NCI-H526 treated with DMSO at 0.1 percent for 48 hours (cell line): ENCODE results near the gene CSPG4.
"Not testable (repeated sequence)": the region's sequence is repeated elsewhere in the genome, so short reads cannot be mapped to it uniquely, and the experiment has no call there.

Experiments
- DNase-seq: peaks from one replicate; lab custom pipeline; 2025; lab: John Stamatoyannopoulos, UW

The CSPG4 gene, protein sequence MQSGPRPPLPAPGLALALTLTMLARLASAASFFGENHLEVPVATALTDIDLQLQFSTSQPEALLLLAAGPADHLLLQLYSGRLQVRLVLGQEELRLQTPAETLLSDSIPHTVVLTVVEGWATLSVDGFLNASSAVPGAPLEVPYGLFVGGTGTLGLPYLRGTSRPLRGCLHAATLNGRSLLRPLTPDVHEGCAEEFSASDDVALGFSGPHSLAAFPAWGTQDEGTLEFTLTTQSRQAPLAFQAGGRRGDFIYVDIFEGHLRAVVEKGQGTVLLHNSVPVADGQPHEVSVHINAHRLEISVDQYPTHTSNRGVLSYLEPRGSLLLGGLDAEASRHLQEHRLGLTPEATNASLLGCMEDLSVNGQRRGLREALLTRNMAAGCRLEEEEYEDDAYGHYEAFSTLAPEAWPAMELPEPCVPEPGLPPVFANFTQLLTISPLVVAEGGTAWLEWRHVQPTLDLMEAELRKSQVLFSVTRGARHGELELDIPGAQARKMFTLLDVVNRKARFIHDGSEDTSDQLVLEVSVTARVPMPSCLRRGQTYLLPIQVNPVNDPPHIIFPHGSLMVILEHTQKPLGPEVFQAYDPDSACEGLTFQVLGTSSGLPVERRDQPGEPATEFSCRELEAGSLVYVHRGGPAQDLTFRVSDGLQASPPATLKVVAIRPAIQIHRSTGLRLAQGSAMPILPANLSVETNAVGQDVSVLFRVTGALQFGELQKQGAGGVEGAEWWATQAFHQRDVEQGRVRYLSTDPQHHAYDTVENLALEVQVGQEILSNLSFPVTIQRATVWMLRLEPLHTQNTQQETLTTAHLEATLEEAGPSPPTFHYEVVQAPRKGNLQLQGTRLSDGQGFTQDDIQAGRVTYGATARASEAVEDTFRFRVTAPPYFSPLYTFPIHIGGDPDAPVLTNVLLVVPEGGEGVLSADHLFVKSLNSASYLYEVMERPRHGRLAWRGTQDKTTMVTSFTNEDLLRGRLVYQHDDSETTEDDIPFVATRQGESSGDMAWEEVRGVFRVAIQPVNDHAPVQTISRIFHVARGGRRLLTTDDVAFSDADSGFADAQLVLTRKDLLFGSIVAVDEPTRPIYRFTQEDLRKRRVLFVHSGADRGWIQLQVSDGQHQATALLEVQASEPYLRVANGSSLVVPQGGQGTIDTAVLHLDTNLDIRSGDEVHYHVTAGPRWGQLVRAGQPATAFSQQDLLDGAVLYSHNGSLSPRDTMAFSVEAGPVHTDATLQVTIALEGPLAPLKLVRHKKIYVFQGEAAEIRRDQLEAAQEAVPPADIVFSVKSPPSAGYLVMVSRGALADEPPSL (N-terminal part only)

DNA sequence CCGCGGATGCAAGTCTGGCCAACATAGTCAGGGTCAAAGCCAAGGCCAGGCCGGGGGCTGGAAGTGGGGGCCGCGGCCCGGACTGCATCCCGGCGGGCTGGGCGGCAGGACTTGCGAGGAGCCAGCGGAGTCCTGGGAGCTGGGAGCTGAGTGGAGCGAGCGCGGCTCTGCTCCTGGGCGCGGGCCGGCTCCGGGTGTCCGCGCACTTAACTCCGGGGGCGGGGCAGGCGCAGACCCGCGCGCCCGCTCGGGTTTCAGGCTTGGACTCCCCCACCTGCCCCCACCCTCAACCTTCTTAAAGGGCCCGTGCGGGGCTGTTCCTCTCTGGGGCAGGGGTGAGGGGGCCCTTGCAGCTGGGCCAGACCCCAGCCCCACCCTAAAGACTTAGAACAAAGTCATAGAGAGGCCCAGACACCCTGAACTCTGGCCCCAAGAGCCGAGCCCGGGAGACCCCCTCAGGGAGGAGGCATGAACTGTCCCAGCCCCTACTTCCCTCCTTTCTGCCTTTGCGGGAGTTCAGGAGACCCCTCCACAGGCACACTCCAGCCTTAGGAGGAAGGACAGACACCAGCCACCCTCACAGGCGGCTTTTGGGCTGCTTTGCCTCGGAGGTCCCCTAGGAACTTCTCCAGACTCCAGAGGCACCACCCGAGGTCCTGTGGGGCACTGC is at the start of gene CSPG4:
Gene CSPG4 (minus strand): TSS at position 181 of the 670 bp plus-strand sequence. CDS start 93 bp downstream, at position 88.
- DNase-seq = no peak

DNA sequence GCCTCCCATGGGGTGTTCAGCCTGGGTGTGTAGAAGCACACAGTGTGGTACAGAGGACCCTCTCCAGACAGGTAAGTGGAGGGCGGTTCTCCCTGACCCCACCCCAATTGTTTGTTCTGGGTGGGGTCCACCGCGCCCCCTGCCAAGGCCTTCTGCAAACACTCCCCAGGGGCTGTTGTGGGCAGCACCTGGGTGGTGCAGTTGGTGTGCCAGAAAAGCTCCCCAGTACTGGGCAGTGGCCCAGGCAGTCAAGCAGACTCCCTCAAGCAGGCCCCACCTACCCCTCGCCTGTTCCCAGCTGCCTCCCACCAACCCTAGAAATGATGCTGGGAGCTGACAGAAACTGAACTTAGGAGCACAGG is 49.7 kb upstream of the CSPG4 start:
- not testable (repeated sequence) for DNase-seq

DNA sequence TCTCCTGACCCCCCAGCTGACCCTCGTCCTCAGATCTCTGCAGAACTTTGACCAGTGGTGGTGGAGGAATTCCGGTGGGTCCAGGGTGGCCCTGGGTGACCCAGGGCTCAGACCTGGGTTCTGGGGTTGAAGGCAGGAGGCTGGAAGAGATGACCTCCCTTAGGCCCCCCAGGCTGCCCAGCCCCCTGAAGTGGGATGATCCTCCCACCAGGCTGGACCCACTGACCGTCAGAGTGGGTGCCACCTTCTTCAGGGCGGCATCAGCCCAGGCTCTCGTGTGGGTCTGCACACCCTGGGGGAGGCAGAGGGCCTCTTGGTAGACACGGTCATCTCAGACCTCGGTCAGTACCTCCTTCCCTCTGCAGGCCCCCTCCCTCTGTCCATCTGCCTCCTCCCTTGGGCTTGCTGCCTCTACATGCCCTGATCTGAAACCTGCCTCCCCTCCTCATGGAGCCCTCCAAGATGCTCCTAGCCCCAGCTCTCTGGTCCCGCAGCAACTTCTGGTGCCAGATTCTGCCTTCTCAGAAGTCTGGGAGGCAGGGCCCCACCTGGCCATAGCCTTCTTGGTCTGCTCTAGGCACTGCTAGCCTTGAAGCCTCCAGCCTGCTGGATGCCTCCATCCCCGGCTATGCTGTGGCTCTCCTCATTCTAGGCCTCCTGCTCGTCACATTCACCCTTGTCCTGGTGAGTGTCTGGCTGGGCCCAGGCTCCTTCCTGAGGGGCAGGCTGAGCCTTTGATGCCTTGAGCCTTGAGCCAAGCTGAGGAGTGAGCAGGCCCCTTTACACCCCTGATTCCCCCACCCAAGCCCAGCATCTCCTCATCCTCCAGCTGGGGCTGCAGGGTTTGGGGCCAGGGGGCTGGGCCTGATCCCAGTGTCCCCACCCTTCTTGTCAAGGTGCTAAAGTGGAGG is 49.1 kb upstream of the CSPG4 start:
- DNase-seq = no peak

DNA sequence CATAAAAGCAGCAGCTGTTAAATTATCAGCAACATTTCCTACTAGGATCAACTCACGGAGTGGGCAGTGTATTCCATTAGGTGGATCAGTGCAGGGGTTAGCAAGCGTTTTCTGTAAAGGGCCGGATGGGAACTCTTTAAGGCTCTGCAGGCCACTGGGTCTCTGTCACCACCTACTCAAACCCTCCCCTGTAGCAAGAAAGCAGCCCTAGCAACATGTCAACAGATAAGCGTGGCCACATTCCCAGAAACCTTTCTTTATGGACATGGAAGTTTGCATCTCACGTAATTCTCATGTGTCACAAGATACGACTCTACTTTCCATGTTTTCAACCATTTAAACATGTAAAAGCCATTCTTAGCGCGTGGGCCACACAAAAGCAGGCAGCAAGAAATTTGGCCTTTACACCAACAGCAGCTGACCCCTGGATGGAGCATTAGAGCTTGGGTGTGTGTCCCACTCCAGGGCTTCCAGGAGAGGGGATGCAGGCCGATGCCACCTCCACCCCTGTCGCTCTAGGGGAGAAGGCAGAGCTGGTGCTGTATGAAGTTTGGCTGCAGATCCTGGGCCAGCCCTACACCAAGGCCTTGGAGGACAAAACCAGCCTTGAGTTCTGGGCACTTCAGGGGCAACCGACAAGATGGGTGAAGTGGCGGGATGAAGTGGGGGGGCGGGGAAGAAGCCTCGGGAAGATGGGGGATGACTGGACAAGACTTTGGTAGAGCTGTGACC is 48.2 kb upstream of the CSPG4 start:
- DNase-seq = no peak

DNA sequence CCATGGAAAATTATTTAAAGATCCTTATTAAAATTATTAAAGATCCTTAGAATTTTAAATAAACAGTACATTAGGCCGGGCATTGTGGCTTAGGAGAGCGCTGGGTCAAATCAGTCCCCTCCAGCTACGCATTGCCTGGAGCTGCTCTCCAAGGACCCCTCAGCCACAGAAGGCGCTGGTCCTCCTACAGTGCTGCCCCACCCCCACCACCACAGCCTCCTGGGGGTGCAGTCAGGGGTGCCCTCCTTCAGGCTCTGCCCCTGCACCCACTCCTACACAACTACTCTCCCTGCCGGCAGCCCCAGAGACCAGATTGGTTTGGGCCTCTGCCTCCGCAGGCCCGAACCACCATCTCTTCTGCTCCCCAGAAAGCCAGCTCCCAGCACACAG is 47.5 kb upstream of the CSPG4 start:
- DNase-seq = not testable (repeated sequence)

DNA sequence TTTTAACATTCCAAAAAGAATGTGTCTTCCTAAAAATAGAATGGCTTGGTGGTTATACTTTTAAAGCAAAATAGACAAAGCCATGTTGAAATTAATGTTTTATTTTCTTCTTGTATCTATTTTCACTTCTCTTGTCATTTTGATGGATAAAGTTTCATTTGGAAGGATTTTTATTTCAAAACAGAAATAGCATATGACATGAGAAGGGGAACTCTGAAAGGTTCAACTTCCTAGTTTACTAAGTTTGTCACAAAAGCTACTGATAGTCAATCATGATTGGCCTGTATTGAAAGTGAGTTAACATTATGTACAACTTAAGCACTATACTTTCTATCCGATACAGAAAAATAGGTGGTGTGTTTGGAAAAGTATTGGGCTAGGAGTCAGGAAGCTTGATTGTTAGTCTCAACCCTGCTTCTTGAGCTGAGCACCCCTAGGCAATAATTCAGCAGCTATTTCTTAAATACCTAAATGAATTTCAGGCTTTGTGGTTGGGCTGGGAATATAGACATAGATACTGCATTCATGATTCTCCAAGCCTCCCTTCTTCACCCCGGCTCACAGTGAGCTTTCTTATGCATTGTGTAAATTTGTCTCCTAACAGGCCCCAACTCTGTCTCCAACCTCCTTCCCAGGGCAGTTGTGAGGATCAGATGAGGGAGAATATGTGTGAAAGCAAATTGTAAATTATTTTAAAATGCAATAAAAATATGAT is 46.9 kb upstream of the CSPG4 start:
- DNase-seq = no peak

DNA sequence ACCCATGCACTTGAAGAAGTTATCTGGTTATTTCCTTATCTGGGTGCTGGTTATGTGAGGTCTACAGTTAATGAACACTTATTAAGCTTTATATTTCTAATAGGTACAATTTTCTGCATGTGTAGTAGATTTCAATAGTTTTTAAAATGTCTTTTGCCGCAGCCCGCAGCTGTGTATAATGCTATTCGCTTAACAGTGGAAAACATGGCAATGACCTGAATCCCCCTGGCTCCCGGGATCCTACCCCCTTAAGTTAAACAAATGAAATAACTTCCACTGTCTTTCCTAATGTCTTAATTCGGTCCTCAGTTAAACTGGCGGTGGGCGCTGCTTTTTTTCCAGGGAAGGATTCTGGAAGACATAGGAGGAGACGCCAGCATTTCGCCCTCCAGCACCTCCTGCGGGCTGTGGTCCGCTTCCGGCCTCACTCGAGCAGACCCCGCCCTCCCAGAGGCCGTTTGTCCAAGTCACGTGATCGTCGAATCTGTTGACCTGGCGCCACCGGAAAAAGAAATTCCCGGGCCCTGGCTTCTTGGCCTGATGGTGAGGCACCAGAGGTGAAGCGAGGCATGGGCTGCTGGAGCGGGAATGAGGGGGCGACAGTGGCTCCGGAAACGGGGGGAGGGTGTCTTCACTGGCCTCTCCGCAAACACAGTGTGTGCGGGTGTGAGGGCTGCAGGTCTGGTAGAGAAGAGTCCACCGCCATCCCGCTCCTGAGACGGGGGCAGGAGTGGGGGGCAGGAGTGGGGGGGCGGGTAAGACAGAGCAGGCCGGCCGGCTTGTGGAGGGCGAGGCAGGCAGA is 45.6 kb upstream of the CSPG4 start:
- DNase-seq = no peak

DNA sequence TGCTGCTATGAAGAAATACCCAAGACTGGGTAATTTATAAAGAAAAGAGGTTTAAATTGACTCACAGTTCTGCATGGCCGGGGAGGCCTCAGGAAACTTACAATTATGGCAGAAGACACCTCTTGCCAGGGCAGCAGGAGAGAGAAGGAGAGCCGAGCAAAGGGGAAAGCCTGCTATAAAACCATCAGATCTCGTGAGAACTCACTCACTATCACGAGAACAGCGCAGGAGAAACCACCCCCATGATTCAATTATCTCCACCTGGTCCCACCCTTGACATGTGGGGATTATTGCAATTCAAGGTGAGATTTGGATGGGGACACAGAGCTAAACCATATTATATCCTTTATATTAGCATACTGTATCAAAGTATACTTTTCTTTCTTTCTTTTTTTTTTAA is 42.2 kb upstream of the CSPG4 start:
- DNase-seq = not testable (repeated sequence)

DNA sequence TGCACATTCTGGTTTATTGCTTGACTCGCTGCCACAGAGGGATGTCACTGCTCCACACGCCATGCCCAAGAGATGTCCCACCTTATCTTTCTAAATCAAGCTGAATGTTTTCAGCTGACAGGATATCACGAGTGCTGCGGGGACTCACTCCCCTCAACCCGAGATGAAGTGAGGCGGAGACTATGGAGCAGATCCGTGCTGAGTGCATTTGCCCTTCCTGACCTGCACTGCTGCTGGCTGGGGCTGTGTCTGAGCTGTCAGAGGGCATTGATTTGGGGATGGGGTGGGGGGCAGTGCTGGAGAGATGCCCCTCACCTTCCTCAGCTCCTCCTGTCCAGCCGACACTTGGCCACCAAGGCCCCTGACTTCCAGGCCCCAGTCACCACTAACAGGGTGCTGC is 40.5 kb upstream of the CSPG4 start:
- no peak for DNase-seq

DNA sequence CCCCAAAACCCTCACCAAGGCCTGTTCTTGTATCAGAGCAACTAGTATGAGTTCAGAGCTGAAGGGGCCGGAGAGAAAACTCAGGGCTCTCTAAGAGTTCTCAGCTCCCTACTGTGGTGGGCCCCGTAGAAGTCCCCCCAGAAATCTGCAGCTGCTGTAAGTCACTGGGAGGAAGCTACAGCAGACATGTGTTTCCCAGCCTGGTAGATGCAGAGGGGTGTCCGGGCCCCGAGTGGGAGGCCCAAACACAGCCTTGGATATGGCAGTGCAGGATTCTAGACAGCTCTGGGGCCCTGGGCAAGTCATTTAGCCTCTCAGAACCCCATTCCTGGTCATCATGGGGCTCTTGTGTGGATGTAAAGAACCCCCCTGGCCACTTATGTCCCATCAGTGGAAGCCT is 39.2 kb upstream of the CSPG4 start:
- DNase-seq = no peak

DNA sequence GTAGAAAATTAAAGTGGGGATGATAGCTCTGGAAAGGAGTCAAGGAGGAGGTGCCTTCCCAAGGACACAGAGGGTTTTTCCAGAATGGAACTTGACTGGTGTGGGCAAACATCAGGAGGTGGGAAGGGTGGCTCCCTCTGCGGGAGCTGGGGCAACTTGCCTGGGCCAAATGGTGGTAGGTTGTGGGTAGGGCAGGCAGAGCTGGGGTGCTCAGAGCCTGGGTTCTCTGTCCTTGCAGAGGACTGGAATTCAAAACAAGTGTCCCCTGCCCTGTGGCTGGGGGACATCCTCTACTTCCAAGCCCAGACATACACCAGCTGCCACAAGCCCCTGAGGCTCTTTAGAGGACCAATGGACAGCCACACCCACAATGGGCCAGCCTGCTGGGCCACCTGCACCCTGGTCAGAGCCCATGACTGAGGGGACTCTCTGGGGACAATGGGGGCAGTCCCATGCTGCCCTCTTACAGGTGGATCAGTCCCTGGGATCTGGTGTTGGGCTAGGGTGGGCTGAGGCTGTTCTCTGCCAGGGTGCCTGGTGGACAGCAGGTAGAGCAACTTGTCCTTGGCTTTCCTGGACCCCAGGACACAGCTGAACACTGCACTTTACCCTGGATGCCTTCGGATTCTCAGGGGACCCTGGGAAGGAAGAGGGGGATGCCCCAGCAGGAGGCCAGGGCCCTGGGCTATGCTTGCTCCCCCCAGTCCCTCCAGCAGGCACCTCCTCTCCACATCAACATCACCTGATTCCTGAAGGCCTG is 38.6 kb upstream of the CSPG4 start:
- DNase-seq = no peak

DNA sequence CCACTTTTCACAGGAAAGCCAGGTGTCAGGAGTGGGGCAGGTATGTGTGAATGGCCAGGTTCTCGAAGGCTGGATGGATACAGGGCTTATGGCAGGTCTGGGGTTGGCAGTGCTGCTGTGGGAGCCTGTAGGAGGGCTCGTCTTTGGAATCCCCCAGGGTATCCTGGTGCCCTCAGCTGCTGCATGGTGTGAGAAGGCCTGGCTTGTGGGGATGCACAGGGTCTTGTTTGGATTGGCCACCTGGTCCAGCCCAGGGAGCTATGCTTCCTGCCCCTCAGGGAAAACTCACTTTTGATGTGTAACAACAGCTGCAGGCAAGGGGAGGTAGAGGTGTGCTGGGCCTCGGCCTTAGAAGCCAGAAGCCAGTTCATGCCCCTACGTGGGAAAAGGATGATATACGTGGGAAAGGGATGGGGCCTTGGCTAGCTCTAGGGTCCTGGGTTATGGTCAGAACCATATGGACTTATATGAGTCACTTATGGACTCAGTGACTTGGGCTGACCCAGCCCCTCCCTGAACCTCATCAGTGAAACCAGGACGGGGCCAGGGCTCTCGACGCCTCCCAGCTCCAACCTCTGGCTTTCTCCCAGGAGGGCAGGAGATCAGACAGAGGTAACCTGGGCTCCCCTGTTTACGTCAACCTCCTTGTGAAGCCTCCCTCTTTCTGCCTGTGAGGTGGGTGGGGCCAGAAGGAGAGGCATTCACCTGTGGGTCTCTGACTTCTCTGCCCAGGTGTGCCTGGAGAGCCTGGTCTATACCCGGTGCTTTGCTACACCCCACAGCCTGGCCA is 37.8 kb upstream of the CSPG4 start:
- no peak for DNase-seq

DNA sequence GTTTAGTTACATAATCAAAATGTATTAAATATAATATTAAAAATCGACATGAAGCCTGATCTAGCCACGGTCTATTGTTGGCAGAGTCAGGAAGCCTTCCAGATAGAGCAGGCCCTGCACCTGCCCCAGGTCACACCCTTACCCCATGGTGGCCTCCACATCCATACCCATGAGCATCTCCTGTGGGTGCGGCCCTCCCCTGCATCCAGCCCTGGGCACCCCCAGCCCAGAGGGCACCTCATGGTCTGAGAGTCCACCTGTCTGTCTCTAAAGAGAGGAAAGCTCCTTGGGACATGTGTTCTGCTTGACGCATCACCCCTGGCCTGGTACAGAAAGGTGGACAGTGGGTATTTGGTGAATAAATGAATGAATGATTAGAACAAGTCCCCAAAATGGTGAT is 37.2 kb upstream of the CSPG4 start:
- DNase-seq = no peak

DNA sequence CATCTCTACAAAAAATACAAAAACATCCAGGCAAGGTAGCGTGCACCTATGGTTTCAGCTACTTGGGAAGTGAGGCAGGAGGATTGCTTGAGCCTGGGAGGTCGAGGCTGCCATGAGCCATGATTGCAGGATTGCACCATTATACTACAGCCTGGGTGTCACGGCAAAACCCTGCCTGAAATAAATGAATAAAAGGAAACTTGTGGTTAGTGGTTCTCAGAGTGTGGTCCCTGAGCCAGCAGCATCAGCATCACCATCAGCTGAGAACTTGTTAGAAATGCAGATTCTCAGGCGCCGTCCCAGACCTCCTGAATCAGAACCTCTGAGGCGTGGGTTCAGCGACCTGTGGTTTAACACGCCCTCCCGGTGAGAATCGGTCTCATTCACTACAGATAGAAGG is 36.2 kb upstream of the CSPG4 start:
- not testable (repeated sequence) for DNase-seq

DNA sequence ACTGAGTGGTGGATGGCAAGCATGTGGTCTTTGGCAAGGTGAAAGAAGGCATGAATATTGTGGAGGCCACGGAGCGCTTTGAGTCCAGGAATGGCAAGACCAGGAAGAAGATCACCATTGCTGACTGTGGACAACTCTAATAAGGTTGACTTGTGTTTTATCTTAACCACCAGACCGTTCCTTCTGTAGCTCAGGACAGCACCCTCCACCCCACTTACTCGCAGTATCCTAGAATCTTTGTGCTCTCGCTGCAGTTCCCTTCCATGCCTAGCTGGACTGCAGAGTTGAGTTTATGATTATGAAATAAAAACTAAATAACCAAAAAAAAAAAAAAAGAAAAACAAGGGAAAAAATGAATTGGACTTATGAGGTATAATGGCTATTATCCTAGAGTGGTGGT is 34.5 kb upstream of the CSPG4 start:
- DNase-seq = not testable (repeated sequence)

DNA sequence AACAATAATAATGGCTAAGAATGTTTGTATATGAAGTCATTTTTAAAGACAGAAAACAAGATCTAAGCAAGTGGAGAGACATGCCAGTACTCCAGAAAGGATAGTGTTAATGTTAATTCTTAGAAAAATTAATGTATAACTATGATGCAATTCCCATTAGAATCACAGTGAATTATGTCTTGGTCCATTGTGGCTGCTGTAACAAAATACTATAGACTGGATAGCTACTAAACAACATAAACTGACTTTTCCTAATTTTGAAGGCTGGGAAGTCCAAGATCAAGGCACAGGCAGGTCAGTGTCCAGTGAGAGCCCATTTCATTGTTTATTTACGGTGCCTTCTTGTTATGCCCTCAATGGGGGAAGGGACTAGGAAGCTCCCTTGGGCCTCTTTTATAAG is 32.7 kb upstream of the CSPG4 start:
- DNase-seq = no peak

DNA sequence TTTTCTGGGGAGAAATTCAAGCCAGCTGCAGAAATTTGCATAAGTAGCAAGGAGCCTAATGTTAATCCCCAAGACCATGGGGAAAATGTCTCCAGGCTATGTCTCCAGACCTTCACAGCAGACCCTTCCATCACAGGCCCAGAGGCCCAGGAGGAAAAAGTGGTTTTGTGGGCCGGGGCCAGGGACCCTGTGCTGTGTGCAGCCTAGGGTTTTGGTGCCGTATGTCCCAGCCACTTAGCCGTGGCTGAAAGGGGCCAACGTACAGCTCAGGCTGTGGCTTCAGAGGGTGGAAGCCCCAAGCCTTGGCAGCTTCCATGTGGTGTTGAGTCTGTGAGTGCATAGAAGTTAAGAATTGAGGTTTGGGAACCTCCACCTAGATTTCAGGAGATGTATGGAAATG is 29.7 kb upstream of the CSPG4 start:
- not testable (repeated sequence) for DNase-seq
